Erythroblast (primary cell): Measurements from ENCODE around the gene YAF2.

ENCODE experiments used
- GATA1 ChIP-seq: IDR thresholded peaks from 2 replicates; pipeline ENCODE4 v1.6.1; 2011; ENCODE audit warnings: low read depth, mild to moderate bottlenecking, control low read depth, low read length, moderate library complexity
- POLR2A ChIP-seq: IDR thresholded peaks from 2 replicates; pipeline ENCODE4 v1.6.1; 2011; ENCODE audit warnings: mild to moderate bottlenecking, low read length

GRCh38 chr12:42237052-42237852, 796 bp downstream of the YAF2 start:
- TF ChIP-seq POLR2A (peak; percentile 42), GATA1 (no peak)
